NCI-H2196 (cell line): ENCODE data around the gene FAM222B.
"Not testable (repeated sequence)": the region's sequence is repeated elsewhere in the genome, so short reads cannot be mapped to it uniquely, and the experiment has no call there.

Source experiments
- DNase-seq: peaks from one replicate; lab custom pipeline; 2025; ENCODE audit not compliant: unreplicated experiment; lab: John Stamatoyannopoulos, UW

FAM222B gene

DNA sequence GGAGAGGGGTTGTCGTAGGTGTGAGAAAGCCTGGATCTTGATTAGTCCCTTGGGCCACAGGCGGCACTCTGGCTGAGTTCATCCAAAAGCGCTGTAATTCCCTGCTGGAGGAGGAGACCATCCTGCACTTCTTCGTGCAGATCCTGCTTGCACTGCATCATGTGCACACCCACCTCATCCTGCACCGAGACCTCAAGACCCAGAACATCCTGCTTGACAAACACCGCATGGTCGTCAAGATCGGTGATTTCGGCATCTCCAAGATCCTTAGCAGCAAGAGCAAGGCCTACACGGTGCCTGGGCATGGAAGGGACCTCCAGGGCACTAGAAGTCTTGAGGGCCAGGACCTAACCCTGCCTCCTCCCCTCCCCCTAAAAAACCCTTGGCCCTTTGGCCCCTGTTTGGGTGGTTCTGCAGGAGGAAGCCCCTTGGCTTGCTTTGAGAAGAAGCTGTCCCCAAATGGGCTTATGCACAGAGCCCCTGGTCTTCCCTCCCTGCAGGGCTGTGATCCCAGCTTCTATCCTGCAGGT, 107.8 kb downstream of the FAM222B start:
- no peak for DNase-seq

- DNase-seq: no peak
Observed at GRCh38 chr17:28733346-28733745, 109.2 kb downstream of the FAM222B start.

DNA sequence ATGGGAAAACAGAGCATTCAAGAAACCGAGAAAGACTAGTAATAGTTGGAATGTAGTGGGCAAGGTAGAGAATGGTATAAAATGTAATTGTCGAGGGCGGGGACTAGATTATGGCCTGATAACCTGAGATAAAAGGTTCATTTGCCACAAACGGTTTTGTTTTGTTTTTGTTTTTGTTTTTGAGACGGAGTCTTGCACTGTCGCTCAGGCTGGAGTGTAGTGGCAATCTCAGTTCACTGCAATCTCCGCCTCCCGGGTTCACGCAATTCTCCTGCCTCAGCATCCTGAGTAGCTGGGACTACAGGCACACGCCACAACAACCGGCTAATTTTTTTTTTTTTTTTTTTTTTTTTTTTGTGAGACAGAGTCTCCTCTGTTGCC, 112.7 kb downstream of the FAM222B start:
- DNase-seq: no peak

DNA sequence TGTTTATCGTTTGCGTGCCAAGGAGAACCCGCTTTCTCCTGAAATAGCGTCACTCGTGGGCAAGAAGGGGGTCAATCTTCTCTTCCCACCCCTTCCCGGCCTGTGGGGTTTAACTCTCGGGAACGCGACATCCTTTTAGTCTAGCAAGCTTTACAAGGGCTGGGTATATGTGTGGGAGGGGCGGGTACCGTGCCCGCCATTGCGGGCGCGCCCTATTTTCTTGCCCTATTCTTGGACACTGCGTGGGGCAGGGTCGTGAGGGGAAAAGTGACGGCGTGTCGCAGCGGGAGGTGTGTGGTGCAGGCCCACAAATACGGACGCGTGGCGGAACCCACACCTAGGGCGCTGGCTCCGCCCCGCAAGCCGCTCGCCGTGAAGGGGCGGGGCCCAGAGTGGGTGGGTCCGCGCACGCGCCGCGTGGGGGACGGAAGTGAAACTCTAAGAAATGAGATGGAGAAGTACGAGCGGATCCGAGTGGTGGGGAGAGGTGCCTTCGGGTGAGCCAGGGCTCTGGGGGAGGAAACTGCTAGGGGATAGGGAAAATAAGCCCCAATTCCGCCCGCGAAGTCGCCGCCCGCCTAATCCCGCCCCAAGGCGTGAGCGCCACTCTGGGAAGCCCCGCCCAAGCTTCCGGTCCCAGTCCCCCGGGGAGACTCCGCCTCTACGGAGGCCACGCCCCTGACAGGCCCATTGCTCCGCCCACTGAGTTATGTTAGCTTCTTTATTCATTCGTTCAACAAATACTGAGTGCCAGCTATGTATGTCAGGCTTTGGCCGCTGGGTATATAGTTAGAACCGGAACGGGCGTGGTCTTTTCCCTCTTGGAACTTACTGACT, 114.0 kb downstream of the FAM222B start, which contains the start of gene NEK8:
TSS of gene NEK8 (plus strand) at position 425 of the 837 bp plus-strand sequence. CDS start at position 451, 26 bp downstream.
- peak; percentile 85 for DNase-seq

- DNase-seq: peak; percentile 86
Observed at GRCh38 chr17:28726627-28727491, 115.7 kb downstream of the FAM222B start.

GRCh38 chr17:28726226-28726626, 116.4 kb downstream of the FAM222B start, which contains the start of gene TLCD1:
TLCD1 (minus strand) TSS chr17:28726233; CDS start chr17:28726097, 136 bp downstream.
- DNase-seq: peak; percentile 48

GRCh38 chr17:28725660-28726225, 116.8 kb downstream of the FAM222B start:
- peak; percentile 75 for DNase-seq

GRCh38 chr17:28725166-28725659, 117.4 kb downstream of the FAM222B start:
- no peak for DNase-seq

GRCh38 chr17:28724500-28725165, 118.0 kb downstream of the FAM222B start:
- DNase-seq: no peak

GRCh38 chr17:28723836-28724499, 118.6 kb downstream of the FAM222B start:
- not testable (repeated sequence) for DNase-seq

DNA sequence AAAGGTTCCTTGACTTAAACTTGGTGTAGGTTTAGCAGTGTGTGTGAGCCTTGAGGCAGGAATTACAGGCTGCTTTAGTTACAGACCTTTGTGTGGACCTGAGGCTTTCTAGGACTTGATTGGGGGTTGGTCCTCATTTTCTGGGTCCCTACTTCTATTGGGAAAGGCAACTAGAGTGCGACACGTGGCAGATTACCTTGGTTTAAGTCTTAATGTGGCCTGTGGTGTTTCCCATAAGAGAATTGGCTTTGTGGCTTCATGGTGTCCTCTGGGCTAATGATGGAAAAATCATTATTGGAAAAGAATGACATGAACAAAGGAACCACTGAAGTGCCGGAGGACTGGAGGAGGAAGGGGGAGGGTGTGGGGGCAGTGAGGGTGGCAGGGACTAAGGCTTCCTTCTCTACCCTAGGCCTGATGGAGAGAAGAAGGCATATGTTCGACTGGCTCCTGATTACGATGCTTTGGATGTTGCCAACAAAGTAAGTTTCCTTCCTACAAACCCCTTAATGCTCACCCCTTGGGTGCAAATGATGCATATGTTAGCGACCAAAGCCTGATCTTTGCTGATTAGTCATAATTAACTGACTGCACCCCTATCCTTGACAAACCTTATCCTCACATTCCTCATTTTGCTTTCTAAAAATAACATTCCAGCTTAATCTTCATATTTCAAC, 119.3 kb downstream of the FAM222B start:
- DNase-seq: no peak

DNA sequence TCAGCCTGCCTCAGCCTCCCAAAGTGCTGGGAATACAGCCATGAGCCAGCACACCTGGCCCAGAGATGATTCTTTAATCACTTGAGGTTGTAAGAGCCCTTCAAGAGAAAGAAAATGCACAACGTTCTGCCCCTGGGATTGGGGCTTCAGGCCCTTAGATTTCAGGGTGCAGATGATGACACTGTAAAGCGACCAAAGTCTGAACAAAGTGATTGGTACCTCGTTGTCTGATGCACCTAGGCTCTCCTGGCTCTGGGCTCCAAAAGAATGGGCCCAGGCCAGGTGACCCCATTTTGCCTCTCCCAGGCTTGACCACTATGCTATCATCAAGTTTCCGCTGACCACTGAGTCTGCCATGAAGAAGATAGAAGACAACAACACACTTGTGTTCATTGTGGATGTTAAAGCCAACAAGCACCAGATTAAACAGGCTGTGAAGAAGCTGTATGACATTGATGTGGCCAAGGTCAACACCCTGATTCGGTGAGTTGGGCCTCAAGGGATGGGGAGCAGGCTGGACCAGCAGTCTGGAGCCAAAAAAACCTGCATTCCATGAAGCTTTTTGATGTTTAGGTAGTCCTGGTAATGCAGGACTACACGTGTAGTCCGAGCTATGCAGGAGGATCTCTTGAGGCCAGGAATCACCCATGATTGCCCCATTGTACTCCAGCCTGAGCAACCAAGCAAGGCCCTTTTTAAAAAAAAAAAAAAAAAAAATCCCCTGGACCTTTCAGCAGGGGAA, 120.0 kb downstream of the FAM222B start:
- DNase-seq: no peak

GRCh38 chr17:28720997-28721329, 121.6 kb downstream of the FAM222B start:
- DNase-seq: not testable (repeated sequence)

DNA sequence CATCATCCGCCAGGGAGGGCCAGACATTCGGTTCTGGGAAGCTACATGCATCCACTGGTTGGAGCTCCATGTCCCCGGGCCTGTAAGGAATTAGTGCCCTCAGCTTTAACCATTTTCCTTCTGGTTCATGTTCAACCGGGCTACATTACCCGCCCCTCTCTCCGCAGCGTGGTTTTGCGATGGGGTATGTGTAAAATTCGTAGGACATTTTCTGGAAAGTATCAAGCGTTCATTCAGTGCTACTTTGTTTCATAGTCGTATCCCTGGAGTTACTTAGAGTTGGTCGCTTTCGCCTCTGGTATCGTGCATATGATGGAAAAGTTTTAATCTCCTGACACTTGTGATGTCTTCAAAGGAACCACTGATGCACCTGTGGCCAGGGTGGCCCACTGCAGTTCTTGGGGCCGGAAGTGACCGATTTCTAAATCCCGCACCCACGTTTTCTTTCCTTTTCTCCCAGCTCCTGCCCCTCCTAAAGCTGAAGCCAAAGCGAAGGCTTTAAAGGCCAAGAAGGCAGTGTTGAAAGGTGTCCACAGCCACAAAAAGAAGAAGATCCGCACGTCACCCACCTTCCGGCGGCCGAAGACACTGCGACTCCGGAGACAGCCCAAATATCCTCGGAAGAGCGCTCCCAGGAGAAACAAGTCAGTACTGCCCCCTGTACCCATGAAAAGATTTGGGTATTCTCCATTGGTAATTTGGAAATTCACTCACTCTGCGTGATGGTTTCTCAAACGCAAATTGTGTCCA, 122.2 kb downstream of the FAM222B start:
- no peak for DNase-seq

- no peak for DNase-seq
Observed at GRCh38 chr17:28719021-28719433, 123.6 kb downstream of the FAM222B start.

DNA sequence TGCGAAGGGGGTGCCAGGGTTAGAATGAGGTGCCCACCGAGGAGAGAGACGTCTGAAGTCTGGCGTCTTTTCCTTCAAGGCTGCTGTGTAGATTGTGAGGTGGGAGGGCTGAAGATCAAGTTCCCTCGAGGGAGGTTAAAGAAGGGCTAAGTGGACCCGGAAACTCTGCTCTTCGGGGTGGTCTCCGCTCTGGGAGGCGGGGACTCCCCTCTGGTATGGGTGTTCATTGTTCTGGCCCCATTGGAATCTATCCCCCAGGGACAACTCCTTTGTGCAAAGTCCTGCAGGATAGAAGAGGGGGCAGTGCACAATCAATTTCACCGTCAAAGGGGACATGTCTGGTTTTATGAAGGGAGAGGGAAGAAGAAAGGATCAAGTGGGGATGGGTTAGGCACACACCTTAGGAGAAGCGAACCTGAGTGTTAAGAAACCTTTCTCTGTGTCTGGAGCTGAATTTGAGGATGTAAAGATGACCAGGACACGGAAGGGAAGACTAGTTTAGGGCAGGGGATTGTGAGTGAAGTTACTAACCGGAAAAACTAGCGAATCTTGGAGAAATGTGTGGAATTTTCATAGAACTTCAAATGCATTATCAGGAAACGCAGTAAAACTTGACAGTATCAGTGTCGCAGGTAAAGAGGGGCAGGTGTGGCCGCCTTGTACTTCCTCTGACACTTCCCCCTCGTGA, 124.1 kb downstream of the FAM222B start:
- DNase-seq: no peak

GRCh38 chr17:28717578-28718332, 124.8 kb downstream of the FAM222B start, which contains the start of gene RAB34:
RAB34 (minus strand) TSS chr17:28717868; CDS start chr17:28717266, 602 bp downstream.
- DNase-seq: no peak
